Measurements from ENCODE around the gene ZNF488.

ZNF488 gene

DNA sequence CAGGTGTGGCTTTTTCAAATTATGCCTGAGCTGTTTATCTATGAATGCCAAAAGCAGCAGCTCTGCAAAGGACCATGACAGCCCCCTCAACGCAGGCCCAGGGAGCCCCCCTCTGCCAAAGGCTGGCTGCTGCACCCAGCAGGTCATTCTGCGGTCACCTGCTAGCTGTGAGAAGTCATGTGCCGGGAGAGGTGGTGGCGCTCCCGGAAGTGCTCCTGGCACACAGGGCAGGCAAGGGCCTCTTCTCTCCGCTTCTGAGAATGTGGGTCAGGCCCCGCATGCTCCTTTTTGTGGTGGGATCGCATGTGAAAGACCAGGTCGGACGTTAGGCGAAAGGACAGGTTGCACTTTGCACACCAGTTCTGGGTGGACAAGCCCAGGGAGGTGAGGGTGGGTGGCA lies 16.4 kb downstream of the ZNF488 start:
- no peak overlapping the region for H3K4me3 ChIP-seq (ENCODE audit: low read depth, low read length)

DNA sequence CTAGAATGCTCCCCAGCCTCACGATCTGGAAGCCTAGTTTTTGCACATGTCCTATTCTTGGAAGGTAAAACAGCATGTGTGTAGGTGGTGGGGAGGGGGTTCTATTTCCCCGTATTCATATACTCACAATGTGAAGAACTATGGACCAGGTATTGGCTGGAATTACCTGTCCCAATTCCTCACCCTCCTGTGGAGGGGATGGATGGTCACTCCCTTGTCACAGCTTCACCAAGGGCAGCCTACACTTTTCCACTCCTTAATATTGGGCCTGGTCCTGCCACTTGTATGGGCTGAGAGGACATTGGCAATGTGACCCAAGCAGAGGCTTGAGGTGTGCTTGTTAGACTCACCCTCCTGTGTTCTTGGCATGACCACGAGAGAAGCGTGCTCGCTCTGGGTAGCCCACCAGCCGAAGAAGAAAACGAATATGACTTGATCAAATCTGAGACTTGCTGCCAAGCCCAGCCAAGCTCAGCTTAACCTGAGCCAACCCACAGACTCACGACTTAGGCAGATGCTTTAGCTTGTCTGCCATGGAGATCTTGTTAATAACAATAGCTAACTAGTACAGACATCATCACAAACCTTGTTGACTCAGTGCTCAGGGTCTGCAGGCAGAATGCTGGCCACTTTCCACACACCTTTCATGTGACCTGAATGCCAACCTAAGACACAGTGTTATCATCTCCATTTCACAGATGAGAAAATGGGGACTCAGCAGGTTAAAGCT lies 17.2 kb downstream of the ZNF488 start:
- no peak overlapping the region for H3K4me3 ChIP-seq (ENCODE audit: low read depth, low read length)

GRCh38 chr10:47366181-47366631 lies 17.9 kb downstream of the ZNF488 start:
- H3K4me3 ChIP-seq (ENCODE audit: low read depth, low read length), result no peak overlapping the region

GRCh38 chr10:47365431-47366180 lies 18.5 kb downstream of the ZNF488 start:
- no peak overlapping the region for H3K4me3 ChIP-seq (ENCODE audit: low read depth, low read length)

DNA sequence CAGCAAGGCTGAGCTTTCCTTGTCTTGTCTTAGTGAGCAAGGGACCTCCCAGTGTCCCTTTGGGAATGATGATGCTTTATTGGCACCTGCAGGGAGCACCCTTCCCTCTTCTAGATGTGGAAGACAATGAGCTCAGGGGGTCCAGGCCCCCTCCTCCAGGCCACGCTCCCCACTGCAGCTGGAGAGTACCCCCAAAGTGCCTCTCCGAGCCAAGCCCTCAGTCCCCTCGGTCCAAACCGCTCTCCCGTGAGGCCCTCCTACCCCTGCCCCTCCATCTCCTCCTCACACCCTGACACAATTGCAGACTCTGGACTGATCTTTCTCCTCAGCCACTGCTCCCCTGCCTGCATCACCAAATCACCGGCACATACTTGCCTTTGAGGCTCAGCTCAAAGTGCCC lies 19.2 kb downstream of the ZNF488 start:
- no peak overlapping the region for H3K4me3 ChIP-seq (ENCODE audit: low read depth, low read length)

- H3K4me3 ChIP-seq (ENCODE audit: low read depth, low read length), result no peak overlapping the region
Measured at GRCh38 chr10:47364366-47364765, 19.7 kb downstream of the ZNF488 start.

GRCh38 chr10:47363781-47364180 lies 20.3 kb downstream of the ZNF488 start:
- no peak overlapping the region for H3K4me3 ChIP-seq (ENCODE audit: low read depth, low read length)

DNA sequence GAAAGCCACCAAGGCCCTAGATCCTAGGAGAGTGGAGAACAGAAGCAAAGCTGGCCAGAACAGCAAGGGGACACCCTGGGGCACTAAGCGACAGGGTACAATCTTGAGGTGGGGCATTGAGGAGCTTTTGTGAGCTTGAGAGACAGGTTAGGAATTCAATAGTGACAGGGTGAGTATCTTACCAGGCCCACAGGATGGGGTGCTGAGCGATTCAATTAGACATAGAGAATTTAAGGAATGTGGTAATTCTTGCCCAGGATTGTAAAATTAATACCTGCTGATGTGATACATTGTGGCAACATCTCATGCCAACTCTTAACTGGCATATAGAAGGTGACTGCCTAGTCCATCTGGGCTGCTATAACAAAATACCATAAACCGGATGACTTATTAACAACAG lies 21.9 kb downstream of the ZNF488 start:
- H3K4me3 ChIP-seq (ENCODE audit: low read depth, low read length), result no peak overlapping the region

GRCh38 chr10:47361293-47361692 lies 22.8 kb downstream of the ZNF488 start:
- H3K4me3 ChIP-seq (ENCODE audit: low read depth, low read length), result no peak overlapping the region

- no peak overlapping the region for H3K4me3 ChIP-seq (ENCODE audit: low read depth, low read length)
Measured at GRCh38 chr10:47360419-47361040, 23.6 kb downstream of the ZNF488 start.

- no peak overlapping the region for H3K4me3 ChIP-seq (ENCODE audit: low read depth, low read length)
Measured at GRCh38 chr10:47359626-47360418, 24.3 kb downstream of the ZNF488 start.

- no peak overlapping the region for H3K4me3 ChIP-seq (ENCODE audit: low read depth, low read length)
Measured at GRCh38 chr10:47359101-47359500, 25.0 kb downstream of the ZNF488 start.

GRCh38 chr10:47358457-47358856 lies 25.6 kb downstream of the ZNF488 start:
- H3K4me3 ChIP-seq (ENCODE audit: low read depth, low read length), result no peak overlapping the region

- H3K4me3 ChIP-seq (ENCODE audit: low read depth, low read length), result no peak overlapping the region
Measured at GRCh38 chr10:47357911-47358310, 26.2 kb downstream of the ZNF488 start.

DNA sequence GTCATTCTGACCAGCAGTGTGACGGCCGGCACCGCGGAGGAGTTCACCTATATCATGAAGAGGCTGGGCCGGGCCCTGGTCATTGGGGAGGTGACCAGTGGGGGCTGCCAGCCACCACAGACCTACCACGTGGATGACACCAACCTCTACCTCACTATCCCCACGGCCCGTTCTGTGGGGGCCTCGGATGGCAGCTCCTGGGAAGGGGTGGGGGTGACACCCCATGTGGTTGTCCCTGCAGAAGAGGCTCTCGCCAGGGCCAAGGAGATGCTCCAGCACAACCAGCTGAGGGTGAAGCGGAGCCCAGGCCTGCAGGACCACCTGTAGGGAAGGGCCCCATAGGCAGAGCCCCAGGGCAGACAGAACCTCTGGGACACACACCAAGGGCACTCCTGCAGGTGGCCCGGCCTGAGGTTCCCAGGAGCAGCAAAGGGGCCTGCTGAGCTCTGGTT lies 26.9 kb downstream of the ZNF488 start:
- no peak overlapping the region for H3K4me3 ChIP-seq (ENCODE audit: low read depth, low read length)

- no peak overlapping the region for H3K4me3 ChIP-seq (ENCODE audit: low read depth, low read length)
Measured at GRCh38 chr10:47356708-47357107, 27.4 kb downstream of the ZNF488 start.

DNA sequence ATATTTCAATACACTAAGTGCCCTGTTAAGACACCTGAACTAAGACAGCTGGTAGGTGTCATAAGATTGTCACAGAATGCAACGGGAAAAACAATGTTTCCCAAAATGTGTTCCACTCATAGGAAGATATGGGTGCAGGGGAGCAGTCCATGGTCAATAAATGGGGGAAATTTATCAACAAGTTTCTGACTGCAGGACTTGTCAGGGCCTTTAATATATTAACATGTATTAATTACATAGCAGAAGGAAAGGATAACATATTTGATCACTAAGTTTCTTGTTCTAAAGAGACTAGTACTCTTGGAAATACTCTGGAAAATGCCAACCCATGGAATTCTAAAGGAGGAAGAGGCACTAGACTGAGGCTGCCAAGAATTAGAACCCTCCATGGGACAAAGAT lies 29.2 kb downstream of the ZNF488 start:
- H3K4me3 ChIP-seq (ENCODE audit: low read depth, low read length), result no peak overlapping the region

DNA sequence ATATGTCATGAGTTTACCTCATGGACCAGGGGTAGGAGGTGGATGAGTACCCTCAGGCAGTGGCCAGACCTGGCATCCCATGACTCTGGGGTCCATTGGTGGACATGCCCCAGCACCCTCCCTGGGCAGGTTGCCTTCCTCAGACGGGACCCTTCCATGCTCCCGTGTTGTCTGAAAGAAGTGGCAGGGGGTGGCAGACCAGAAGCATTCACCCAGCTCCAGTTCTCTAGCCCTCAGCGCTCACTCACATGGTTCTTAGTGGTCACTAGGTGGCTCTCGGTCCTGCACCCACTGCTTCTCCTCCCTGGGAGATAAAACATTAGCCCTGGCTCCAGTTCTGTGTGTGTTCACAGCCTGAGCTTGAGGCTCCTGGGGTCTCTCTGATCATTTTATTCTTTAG lies 29.9 kb downstream of the ZNF488 start:
- no peak overlapping the region for H3K4me3 ChIP-seq (ENCODE audit: low read depth, low read length)

DNA sequence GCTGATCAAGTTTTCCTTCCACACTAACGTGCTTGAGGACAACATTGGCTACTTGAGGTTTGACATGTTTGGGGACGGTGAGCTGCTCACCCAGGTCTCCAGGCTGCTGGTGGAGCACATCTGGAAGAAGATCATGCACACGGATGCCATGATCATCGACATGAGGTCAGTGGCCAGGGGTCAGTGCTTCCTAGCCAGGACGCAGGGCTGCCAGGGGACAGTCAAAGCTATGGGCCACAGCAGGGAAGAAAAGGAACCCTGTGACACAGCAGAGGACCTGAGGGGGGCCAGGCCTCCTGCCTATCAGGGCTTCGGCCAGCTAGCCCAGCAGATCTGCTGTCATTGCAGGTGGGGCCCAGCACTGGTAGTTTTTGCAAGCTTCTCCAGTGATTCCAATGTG lies 30.7 kb downstream of the ZNF488 start:
- H3K4me3 ChIP-seq (ENCODE audit: low read depth, low read length), result no peak overlapping the region

GRCh38 chr10:47351899-47352815 lies 31.9 kb downstream of the ZNF488 start:
- H3K4me3 ChIP-seq (ENCODE audit: low read depth, low read length), result no peak overlapping the region
